ENCODE results near the gene ZFP28. TPM values are rescaled to one million over a fixed set of nuclear protein-coding genes. Genes with fewer than 3 reads are reported as not detected.

Gene ZFP28
- 10 to 100 TPM in 1 of 4 donors, 1 to 10 TPM in 3; 8.1 to 10.6 (median 9.3) TPM for total RNA-seq

- no peak for TF ChIP-seq CTCF (IDR thresholded peaks at IDR 0.05; ENCODE audit: low read depth)
These were observed at the start of gene ZFP28 for GRCh38 chr19:56538761-56539263. Gene ZFP28, plus strand, starts transcription at chr19:56538948. Its CDS starts 71 bp downstream, at chr19:56539019.

GRCh38 chr19:56491399-56491798 is 47.3 kb upstream of the ZFP28 start:
- no peak for TF ChIP-seq CTCF (IDR thresholded peaks at IDR 0.05; ENCODE audit: low read depth)

DNA sequence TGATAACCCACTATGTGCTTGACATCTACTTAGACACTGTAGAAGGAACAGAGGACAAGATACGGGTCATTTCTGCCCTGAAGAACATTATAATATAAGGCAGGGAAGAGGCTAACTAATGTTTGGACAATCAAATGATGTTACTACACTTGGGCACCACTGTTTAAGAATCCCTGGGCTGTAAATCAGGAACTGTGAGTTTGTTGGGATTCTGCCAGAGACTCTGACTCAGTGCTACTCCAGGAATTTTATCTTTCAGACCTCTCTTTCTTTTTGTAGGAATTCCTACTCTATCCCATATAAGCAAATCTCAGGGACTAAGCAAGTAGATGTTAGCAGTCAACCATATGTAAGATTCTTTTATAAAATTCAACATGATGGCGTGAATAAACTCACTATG is 34.2 kb upstream of the ZFP28 start:
- no peak for TF ChIP-seq CTCF (IDR thresholded peaks at IDR 0.05; ENCODE audit: low read depth)

DNA sequence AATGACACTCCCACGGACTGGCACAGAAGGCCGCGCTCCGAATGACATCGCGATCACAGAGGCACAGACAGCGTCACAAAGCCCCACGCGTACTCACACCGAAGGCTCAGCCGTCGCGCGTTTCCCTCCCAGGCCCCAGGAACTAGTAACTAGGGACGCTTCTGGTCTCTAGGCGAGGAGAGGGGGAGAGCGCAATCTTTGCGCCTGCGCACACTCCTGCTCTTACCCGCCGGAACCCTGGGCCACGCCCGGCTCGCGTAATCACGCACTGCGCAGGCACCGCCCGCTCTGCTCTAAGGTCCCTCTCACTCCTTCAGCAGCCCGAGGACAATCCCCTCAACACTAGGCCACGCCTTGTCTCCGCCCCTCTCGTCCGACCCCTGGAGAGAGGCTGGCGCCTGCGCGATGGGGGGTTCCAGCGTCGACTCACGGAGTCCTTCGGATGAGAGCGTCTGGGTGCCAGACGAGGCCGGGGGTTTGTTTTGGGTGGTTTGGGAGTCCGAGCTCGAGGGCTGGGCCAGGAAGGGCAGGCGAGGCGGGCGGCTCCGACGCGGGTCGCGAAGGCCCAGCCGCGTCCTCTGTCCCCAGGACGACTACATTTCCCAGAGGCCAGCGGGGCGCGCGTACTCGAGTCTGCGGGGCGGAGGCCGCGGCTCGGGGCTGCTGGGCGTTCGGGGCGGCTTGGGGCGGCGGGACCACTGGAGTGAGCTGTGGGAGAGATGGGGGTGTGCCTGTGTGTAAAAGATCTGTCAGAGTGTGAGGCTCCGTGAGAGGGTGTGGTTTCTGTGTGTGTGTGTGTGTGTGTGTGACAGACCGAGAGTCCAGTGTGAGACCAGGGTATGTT is 31.1 kb upstream of the ZFP28 start, which contains the start of gene ZNF471:
Gene ZNF471 (plus strand): TSS at position 410 of the 844 bp plus-strand sequence. CDS start 3,717 bp downstream, outside the sequence.
- TF ChIP-seq CTCF (IDR thresholded peaks at IDR 0.05; ENCODE audit: low read depth) = no peak

GRCh38 chr19:56508290-56508778 is 30.4 kb upstream of the ZFP28 start:
- TF ChIP-seq CTCF (IDR thresholded peaks at IDR 0.05; ENCODE audit: low read depth) = no peak

DNA sequence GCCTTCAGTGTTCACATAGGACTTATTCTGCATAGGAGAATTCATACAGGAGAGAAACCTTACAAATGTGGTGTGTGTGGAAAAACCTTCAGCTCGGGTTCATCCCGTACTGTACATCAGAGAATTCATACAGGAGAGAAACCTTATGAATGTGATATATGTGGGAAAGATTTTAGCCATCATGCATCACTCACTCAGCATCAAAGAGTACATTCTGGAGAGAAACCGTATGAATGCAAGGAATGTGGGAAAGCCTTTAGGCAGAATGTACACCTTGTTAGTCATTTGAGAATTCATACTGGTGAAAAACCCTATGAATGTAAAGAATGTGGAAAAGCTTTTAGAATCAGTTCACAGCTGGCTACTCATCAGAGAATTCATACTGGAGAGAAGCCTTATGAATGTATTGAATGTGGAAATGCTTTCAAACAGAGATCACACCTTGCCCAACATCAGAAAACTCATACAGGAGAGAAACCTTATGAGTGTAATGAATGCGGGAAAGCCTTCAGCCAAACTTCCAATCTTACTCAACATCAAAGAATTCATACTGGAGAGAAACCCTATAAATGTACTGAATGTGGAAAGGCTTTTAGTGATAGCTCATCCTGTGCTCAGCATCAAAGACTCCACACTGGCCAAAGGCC is 13.4 kb upstream of the ZFP28 start:
- no peak for TF ChIP-seq CTCF (IDR thresholded peaks at IDR 0.05; ENCODE audit: low read depth)

DNA sequence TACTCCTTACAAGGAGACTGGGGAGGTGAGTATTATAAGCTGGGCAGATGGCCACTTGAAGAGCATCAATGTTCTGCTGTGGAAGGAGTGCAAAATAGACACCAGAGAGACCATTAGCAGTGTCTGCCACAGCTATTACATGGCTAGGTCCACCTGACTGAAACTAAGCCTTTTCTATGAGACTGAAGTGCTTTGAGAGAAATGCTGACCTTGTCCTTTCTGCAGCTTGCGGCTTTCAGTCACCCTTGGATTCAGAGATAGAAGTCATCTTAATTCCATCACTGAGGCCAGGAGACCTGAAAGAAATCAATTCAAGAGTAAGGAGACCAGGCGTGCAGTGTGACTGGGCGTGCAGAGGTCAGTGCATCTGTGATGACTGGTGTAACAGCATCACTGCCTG is 1.3 kb upstream of the ZFP28 start:
- TF ChIP-seq CTCF (IDR thresholded peaks at IDR 0.05; ENCODE audit: low read depth) = no peak

All from subcutaneous adipose tissue (tissue), 4 donors.